Measurements from ENCODE around the gene ZMAT5.

ZMAT5 gene

DNA sequence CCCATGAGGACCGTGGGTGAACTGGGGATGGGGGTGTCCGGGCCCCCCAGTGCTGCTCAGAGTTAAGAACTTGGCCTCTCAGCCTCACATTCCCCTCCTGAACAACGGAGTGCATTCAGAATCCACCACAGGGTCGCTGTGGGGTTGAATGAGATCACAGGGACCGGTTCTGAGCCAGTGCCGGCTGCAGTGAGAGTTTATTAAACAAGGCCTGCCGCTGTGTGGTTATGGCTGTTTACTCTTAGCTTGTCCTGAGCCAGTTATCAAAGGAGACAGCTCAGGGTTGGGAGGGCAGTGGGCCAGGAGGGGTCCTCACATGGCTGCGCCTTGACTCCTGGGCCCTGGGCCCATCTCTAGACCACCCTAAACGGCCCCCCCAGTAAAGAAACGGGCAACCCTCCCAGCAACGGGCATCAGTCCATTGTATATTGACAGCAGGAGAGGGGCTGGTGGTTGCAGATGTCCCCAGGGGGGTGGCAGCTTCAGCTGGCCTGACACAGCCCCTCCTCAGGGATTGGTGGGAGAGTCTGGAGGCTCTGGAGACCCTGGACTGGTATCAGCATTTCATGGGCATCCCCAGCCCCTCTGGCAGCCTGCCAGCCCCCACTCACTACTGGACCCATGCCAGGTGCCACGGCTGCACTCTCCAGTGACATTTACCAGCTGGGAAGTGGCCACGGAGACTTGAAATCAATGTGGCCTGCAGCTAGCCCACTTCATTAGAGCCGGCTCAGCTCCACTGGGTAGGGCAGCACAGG, 62.1 kb downstream of the ZMAT5 start:
- DNase-seq = no peak

DNA sequence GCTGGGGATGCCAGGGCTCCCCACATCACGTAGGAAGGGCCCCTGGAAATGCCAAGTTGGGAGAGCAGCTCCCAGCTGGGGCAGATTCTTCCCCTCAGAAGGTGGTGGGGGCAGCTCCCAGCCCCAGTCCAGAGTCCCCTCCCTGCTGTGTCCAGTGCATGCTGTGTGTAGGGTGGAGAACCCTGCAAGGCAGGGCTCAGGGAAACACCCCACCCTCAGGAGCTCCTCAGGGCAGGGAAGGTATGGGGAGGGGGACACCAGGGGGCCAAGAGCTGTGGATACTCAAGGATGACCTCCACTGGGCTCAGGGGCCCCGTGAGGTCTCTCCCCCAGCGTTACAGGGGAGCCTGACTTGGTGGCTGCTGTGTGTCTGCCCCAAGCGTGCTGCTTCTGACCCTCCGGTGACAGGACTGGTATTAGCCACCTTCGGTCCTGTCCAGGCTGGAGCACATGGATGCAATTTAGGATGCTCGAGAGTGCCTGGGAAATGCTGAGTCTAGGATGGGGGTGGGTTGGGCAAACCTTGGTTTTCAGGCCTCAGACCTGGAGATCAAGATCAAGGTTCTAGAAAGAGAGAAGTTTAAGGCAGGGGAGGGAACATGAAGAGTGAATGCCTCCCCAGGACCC, 63.1 kb downstream of the ZMAT5 start:
- no peak for DNase-seq

DNA sequence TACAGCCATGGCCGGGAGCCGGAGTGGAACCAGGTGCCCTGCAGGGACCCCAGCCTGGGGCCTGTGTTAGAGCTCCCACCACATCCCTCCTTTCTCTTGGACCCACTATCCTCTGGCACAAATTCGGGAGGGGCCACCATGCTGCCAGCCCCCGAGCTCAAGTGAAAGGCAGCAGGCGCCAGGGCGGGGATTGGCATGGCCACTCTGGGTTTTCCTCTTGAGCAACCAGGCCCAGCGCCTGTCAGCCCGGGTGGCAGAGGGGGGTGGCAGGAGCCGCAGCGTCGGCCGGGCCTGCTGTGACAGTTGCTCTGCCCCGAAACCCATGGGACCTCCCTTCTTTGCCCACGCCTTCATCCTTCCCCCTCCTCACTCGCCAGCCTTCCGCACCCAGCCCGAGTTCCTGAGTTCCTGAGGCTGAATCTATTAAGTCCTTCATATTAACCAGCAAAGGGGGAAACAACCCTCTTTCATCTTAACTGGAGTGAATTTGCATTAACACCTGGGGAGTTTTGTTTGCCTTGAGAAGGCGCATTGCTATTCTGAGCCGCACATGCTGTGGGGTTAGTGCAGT, 63.8 kb downstream of the ZMAT5 start:
- DNase-seq = no peak

DNA sequence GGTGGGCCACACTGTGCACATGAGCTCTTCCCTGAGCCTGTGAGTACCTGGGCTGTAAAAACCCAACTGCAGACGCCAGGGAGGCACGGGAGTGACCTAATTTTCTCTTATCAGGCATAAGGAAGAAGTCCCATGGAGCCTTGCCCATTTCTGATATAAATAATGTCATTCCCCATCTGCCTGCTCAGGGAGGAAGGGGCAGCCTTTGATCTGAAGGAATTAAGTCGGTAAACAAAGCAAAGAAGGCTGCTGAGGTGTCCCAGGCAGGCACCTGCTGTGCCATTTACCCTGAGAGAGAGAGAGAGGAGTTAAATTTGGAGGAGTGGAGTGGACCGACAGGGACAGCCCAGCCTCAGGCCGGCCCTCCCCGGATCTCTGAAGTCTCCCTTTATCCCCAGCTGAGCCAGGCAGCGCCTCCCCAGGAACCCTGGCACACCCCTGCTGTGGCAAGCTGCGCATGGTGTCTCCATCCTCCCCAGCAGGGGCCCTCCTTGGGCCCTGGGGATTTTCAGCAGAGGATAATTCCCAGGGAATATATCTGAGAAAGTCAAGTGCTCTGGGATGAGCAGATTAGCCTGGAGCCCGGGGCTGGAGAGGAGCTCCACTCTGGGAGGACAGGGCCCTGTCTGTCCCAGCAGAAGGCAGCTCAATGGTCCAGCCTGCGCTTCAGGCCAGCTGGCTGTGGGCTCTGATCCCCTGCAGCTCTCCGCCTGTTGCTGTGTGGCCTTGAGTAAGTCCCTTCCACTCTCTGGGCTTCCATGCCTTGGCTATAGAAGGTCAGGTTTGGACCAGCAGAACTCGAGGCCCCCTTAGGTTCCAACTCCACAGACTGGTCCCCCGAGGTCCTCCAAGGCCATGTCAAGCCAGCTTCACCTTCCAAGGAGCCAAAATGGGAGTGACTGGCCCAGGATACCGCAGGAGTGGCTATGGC, 64.5 kb downstream of the ZMAT5 start:
- no peak for DNase-seq

DNA sequence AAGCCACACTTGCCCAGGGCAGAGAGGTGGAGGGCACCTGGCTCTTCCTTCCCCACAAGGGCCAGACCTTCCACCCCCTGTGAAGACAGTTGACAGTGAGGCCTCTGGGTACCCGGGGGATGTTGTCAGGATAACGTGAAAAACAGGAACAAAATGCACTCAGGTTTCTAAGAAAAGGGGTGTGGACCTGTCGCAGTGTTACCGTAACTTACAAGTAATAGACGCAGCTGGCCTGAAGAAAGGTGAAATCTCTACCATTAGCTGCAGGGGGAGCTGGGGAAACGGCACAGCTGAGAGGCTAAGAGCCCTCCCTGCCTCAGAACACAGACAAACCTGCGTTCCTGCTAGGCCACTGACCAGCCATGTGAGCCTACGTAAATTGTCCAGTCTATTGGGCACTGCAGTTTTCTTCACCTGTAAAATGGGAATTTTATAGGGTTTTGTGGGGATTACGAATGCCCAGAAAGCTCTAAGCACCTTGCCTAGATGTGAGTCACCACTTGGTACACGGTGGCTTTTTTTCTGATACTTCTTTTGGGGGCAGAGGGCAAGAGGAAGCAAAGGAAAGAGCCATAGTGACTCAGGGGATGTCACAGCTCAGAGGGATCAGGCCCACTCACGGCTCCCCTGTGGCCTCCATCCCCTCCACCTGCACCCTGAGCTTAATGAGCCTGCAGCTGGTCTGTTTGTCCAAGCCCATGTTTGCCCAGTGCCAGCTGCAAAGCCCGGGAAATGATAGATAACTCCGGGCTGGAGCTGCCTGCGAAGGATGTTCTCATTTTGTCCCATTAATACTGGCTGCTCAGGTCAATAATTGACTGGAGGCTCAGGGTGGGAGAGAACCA, 65.4 kb downstream of the ZMAT5 start:
- peak; percentile 19 for DNase-seq

DNA sequence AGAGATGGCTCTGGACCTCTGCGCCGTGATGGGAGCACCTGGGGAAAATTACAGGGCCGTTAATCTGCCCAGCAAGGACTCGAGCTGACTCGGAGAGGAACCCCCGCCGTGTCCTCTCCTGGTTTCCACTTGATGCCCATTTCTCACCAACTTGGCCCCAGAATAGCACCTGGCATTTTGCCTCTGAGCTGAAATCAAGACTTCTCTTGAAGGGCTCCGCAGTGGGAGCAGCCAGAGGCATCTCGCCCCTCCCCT, 66.0 kb downstream of the ZMAT5 start:
- no peak for DNase-seq

DNA sequence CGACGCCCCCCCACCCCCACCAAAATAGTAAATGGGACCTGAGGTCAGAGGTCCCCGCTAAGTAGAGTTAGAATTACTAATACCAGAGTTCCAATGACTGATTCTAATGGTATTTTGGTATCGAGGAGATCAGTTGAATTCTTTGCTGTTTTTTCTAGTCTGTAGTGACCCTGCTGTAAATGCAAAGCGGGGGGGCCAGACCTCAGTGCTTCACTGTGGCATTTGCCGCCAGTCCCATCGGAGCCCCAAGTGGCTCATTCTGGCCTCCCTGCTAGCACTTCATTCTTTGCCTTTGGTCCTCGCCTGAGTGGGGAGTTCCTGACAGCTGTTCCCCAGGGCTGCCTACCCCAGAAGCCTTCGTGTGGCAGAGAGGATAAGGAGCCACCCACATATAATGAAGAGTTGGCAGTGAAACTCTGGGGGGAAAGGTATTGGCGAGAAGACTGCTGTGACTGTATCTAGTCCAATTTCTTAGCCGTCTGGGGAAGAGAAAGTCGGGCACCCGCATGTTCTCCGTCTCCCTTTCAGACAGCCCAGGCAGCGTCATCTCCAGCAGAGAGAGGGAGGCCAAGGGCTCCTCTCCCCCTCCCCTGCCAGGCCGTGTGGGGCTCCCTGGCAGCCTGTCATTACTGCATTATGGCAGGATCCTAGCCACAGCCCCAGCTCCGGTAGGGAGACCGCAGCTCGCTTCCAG, 66.5 kb downstream of the ZMAT5 start:
- DNase-seq = no peak

DNA sequence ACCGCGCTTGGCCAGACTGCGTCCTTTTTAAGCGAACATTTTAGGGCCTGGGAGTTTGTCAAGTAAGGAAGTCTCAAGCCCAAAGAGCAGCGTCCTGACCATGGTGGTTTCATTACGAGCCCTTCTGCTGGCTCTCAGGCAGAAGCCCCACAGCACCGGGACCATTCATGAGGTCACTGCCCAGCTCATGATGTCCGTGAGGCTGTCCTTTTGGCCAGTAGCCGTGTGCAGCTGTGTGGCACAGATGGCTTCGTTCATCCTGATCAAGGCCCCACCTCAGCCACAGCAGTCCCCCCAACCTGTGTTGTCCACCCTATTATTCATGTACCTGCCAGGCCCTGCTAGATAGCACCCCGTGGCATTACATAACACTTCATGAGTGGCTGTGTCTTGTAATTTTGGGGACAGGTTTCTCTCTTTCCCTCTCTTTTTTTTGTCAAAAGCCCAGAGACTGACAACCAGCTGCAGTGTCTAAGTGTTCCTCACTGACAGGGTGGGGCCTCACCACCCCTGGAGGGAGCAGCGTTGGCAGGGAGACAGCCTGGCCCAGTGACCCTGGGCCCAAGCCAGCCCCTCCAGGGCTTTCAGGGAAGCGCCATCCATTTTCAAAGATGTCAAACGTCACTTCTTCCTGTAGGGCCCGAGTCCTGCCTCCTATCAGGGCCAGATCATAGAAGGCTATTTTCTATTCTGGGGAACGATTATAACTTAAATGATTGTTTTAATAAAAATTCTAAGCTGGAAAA, 68.8 kb downstream of the ZMAT5 start:
- DNase-seq = no peak

DNA sequence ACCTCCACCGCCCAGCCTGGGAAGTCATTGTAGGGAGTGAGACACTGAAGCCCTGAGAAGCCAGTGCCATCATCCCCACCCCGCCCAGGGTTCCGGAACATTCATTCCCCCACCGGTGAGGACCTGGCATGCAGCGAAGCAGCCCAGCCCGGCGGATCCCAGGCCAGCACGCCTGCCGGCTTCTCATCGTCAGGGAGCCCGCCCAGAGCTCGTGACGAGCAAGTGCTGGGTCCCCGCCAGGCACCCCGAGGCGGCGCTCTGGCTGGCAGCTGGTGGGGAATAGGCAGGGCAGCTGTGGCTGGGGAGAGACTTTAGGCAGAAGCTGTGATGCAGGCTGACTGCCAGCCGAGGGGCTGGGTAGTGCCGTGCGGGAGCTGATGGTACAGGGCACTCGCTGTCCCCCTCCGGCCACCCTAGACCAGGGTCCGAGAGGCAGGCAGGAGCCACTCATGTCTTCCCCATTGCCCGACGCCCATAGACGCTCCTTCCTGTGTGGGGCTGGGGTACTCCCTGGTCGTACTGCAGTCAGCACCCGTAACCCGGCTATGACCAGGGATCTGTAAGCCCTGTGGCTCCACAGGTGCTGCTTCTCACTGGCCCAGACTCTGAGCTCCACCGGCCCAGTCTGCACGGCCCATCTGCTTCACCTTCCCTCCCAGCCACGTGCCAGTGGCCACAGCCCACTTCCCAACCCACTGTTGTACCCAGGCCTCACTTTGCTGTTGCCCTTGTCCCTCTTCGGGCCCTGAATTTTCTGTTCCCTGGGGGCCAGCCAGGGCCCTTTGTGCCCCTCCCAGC, 71.5 kb downstream of the ZMAT5 start:
- DNase-seq = no peak

DNA sequence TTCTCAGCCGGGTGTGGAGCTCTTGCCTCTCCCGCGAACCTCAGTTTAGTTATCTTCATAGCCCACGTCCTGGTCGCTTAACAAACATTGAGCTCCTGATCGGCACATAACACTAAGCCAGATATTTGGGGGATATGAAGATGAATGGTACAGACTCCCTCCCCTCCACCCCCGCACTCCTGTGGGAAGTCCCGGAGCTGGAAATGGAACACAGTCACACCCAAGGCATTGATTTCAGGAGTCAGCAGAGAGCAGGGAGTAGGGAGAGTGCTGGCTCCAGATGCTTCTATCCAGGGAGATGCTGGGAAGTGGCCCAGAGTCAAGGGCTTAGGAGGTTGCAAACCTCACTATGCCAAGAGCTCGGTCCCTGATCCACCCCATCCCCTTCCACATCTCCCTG, 73.1 kb downstream of the ZMAT5 start:
- no peak for DNase-seq

DNA sequence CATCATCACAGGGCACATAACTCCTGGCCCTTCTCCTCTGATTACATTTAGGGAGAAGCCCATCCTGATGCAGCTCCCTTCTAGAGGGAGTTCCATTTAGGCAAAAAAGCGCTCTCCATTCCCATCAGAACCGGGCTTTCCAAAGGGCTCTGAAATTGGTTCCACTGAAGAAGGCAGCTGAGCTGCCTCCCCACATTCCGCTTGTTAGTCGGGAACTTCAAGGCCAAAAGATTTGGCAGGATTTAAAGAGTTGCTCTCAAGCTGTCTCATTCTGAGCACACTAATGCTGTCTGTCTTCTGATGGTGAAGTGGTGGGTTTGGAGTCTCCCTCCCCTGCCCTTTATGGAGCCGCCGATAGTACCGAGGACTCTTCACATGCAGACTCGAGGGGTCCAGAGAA, 73.6 kb downstream of the ZMAT5 start:
- DNase-seq = no peak

DNA sequence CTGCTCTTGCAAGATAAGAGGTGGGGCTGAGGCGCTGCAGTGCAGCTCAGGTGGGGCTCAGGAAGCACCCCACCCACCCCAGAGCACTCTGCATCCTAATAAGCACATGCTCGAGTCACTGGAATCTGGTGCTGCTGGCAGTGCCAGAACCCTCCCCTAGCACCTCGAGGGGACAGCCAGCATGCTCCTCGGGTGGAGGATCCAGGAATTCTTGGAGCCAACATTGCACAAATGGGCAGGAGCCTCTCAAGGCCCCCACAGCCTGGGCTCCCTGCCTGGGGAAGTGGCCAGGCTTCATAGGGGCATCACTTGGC, 74.5 kb downstream of the ZMAT5 start:
- no peak for DNase-seq

DNA sequence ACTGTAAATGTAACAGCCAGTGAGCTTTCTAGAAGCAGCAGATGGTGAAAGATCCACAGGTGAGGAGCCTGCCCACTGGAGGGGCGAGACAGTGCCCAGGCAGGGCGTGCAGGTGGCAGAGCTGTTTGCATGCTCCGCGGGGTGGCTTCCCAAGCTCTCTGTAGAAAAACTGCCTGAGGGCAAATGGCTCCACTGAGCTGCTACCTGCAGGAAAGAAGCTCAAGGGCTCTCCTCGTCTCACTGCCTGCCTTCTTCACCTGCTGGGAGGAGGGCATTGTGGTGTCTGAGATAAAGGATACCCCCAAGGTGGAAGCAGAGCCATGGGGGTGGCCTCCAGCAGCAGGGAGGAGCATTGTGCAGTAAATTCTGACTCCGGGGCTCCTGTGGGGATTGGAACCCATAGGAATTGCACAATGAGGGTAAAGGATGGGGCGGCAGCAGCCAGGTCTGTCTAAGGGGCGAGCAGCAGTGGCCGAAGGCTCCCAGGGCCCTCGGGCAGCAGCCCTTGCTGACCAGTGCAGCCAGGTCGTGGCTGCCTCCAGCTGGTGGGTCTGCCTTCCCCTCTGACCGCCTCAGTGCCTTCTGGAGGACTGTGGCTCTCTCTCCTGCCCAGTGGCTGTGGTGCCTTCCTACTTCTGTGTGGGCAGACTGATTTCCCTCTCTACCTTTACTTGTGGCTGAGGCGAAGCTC, 75.0 kb downstream of the ZMAT5 start:
- peak; percentile 25 for DNase-seq

DNA sequence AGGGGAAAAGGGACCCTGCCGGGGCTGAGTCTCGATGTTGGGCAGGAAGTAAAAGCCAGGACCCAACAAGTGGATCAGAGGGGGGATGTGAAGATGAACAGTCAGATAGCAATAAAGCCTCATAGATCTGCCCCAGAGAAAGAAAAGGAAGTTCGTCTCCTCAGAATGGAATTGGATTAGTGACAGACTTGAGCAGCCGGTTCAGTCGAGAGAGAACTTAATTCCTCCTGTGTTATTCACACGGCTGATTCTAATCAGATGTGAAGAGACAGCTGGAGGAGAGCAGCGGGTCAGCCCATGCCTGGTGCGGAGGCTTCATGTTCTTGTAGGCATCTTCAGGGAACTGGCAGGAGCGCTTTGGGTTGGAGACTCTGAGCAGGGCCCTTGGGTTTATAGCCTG, 76.3 kb downstream of the ZMAT5 start:
- DNase-seq = no peak

DNA sequence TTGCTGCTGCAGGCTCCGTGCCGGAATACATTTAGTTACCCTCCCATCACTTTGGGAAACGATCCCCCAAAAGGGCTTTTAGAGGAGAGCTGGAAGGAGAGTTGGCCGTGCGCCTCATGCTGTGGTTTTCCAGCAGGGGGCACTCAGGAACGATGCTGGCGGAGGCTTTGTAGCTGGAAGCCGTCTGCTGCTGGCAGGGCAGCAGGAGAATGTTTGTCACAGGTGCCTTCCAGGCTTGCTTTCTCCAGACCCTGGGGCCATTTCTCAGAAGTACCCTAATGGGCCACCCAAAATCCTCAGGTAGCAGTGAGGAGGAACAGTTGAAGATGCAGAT, 77.0 kb downstream of the ZMAT5 start:
- peak; percentile 67 for DNase-seq

DNA sequence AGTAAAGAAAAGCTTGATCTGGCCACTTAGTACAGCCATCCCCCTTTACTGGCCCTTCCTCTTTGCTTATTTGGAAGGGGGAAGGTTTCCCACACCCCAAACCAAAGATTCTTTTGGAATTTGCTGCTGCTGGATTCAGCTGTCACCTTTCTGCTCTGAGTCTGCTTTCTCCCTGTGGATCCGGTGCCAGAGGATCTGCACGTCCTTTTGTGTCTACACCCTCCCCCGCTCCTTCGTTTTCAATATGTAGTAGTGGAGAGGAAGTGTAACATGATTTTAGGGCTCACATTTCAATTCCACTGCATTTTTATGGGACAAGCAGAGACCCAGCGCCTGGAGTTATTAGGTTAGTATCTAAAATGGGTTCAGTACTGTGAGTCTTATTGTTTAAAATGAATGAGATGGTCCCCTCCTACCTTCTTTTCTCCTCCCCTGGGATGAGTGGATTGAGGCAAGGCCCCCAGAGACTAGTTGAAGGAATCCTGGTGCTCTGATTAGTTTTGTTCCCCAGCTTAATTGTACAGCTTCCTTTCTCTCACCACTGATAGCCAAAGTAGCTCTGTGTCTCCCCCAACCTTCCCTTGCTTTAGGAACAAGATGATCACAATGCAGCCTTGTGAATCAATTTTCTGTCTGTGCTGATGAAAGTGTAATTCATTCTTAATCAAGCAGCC, 77.5 kb downstream of the ZMAT5 start:
- no peak for DNase-seq

DNA sequence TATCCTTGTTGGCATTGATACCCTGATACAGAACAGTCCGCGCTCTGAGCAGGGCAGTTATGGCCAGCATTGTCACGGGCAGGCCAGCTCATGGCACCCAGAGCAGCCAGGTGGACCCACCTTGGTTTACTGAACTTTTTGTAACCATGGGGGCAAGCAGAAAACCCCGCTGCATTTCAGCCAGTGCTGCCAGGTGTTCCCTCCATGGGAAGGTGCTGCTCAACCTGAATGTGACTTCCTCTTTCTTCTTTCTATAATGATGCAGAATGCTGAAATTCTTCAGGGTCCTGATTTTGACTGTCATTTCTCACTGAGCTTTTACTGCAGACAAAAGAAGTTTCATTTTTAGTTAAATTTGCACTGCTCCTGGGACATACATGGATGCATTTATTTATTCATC, 82.6 kb downstream of the ZMAT5 start:
- DNase-seq = no peak

DNA sequence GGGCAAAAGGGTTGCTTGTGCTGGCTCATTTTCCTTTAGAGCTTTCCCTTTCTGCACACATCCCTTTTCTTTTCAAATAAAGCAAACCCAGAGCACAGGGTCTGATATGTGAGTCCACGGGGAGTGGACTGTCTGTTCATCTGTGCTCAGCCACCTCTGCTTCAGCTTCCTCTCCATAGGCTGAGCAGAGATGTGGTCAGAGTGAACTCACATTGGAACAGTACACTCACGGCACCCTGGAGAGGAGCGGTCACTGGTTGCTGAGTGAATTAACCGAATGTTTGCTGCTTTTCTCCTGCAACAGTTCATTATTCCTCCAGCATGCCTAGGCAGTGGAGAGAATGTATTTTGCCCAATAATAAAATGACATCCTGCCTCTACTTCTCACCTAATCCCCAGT, 83.3 kb downstream of the ZMAT5 start:
- DNase-seq = no peak
